HG03565 (cell line): ENCODE data around the gene JMY.

Source experiments
- ATAC-seq: cut with Tn5 transposase; IDR thresholded peaks from one replicate; pipeline ENCODE4 v1.9.1; 2021; ENCODE audit warnings: mild to moderate bottlenecking, moderate library complexity; ENCODE audit not compliant: unreplicated experiment

JMY gene

DNA sequence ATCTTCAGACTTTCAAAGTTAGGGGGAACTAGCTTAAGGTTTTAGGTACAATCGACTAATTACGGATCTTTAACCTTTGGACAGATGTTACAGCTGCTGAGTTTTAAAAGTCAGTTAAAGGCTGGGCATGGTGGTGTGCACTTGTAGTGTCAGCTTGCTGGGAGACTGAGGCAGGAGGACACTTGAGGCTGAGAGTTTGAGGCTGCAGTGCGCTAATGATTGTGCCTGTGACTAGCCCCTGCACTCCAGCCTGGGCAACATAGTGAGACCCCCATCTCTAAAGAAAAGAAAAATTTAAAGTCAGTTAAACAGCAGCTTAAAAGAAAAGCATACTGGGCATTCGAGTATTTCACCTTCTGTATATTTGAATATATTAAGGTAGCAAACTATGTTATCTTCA is 51.4 kb downstream of the JMY start:
- no peak for ATAC-seq

- ATAC-seq = no peak
Observed at GRCh38 chr5:79287907-79288306, 52.0 kb downstream of the JMY start.

DNA sequence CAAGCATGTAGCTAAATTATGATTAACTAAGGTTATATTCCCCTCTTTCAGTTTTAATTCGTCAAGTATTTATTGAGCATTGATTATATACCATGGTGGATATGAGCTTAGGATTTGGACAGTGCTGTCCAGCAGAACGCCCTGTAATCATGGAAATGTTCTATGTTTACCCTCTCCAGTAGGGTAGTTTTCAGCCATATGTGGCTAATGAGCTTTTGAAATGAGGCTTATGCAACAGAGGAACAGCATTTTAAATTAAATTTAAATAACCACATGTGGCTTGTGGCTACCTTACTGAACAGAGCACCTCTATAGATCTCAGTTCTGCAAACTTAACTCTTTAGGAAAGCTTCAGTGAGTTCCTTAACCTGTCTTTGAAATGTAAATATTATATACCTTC is 59.1 kb downstream of the JMY start:
- peak; percentile 43 for ATAC-seq

GRCh38 chr5:79297661-79298060 is 61.7 kb downstream of the JMY start:
- no peak for ATAC-seq

DNA sequence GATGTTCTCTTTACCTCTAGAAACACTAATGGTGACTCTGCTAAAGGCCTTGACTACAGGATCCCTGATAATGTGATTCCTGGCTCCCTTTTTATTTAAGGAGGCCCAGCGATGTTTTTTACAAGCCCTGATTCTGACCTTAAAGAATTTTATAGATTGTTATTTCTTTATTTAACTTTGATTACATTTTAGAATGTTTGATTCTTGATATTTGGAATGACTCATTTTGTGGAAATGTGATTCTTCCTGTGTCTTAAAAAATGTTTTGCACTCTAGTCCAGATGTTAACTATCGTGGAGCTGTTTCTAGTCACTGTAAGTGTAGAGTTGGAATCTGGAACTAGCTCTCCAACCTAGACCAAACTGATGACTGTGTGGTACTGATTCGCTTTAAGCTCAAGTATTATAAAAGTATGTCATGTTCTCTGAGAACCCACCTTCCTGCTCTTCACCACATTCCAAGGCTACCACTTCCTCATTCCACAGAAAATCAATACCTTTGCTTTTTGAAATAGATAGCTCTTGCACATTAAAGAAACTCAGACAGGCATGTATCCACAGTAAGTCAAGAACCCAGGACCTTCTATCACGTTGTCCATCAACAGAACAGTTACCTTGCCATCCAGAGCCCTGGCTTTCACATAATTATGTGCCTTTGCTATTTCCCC is 65.2 kb downstream of the JMY start:
- ATAC-seq = no peak

- ATAC-seq = no peak
Observed at GRCh38 chr5:79302454-79302853, 66.5 kb downstream of the JMY start.

GRCh38 chr5:79305706-79306105 is 69.8 kb downstream of the JMY start:
- no peak for ATAC-seq

DNA sequence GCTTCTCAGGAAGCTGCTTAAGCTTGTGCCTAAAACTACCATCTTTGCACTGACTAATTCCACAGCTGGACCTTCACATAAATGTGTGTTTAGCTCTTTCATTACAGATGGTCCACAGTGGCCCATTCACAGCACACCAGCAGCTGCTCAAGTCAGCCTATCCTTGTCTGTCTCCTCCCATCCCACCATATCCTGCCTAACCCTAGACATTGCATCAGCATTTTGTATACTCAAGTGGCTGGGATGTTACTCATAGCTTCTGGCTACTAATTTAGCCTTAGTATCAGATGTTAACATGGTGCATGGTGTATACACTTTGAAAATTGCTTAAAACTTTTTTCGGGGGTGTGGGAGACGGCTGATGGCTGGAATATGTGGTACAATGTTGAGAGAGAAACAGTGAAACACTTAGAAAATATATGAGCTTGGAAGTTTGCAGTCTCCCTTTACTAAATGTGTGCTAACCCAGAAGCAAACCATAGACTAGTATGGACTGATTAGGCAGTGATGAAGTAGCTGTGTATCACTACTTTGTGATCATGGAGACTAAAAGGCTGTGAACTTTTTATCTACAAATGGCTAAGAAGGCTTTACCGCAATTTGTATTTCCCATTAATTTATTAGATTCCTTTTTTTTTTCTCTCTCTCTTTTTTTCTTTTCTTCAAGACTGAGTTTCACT is 83.1 kb downstream of the JMY start:
- no peak for ATAC-seq

GRCh38 chr5:79329453-79329852 is 93.5 kb downstream of the JMY start:
- no peak for ATAC-seq

GRCh38 chr5:79330071-79330470 is 94.1 kb downstream of the JMY start:
- no peak for ATAC-seq

DNA sequence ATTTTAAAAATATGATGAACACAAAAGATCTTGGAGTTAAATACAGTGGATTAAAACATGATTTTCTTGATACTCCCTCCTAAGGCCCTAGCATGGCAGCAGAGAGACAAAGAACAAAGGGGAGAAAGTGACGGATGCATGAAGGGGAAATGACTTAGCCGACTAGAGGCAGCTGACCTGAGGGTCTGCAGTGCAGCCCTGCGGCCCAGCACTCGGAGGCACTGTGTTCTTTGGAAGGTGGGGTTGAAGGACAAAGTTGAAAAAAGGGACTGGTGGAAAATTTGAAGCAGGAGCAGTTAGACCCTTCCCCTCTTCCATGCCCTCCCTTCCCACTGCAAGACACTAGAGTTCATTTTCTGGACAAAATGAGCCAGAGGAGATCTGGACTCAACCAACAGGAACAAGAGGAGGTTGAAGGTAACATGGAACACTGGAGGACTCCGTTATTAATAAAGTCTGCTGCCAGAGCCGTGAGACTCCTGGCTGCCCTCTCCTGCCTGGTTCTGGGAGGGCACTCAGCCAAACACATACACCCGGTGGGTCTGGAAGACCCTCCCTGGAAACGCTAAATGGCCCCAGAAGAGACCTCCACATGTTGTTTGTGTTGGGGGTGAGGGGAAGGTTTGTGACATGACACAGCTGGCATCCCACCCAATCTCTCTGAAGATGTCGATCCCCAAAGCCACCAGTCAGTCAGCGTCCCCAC is 98.1 kb downstream of the JMY start:
- no peak for ATAC-seq

DNA sequence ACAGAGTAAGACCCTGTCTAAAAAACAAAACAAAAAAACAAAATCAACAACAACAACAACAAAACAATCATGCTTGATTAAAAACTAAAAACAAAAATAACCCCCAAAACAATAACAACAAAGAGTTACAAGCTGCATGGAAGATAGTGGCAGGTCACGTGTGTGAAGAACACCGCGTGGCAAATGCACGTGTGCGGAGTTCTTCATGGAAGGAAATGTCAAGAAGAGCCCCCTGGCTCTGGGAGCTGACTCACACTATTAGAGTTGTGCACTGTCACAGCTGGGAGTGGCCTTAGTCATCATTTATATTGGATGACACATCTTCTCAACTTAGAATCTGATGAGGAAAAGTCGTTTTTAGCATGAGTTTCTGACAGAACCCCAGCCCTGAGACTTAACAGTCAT is 110.5 kb downstream of the JMY start:
- ATAC-seq = no peak

DNA sequence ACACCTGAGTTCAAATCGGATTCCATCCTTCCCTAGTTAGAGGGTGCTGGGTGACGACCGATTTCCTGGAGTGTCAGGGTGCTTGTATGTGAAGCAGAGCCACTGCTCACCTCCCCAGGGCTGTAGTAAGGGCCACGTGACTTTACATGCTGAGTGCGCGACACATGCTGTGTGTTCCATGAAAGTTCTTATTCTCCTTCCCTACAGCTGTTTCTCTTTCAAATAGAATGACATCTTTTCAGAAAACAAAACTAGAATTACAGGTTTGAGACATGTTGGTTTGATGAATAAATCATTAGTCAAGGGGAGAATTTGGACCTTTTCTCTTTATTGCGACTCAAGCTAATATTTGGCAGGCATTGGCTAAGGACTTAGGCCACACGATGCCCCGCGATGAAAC is 113.1 kb downstream of the JMY start:
- ATAC-seq = no peak

DNA sequence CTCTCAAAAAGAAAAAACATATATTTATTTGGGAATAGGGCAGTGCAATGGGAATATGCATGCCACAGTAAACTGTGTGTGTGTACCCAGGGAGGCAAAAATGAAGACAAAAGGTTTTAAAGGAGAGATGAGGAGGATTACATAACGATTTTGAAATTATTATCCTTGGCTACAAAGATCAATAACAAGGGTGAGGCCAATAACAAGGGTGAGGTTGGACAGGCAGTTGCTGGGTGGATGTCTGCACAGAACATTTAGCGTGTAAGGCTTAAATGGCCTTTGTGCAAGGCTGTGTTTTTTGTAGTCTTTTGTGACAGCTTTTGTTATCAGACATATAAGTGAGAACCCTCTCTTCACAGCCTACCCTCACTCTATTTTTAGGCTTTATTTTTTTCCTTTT is 114.0 kb downstream of the JMY start:
- ATAC-seq = no peak

GRCh38 chr5:79357398-79357797 is 121.5 kb downstream of the JMY start:
- ATAC-seq = no peak
